Gastrocnemius medialis (tissue), 4 donors: Measurements from ENCODE around the gene PMAIP1.

ENCODE experiments used
- CTCF ChIP-seq, 5 experiments: fragments of 450-650 bp in 3 of 5; fragments of 200-600 bp in 2 of 5; sonication (generic) in 2 of 5; IDR thresholded peaks in 4 of 5; conservative IDR thresholded peaks in 1 of 5; 1 replicate in 4 of 5; 2 replicates in 1 of 5; pipeline ENCODE4 v1.5.1; 2016 to 2019; ENCODE audit warnings: antibody characterized with exemption in 5 of 5, mild to moderate bottlenecking in 3 of 5, moderate library complexity in 3 of 5
- POLR2A ChIP-seq, 2 donors: fragments of 450-650 bp; IDR thresholded peaks; one replicate each; pipeline ENCODE4 v1.6.1; 2017; ENCODE audit warnings: antibody characterized with exemption in 2 of 2, mild to moderate bottlenecking in 2 of 2, moderate library complexity in 2 of 2

GRCh38 chr18:59923539-59924196 lies 23.9 kb downstream of the PMAIP1 start:
- TF ChIP-seq CTCF (IDR thresholded peaks at IDR 0.05 in 4 of 5, conservative IDR thresholded peaks at IDR 0.05 in 1 of 5) (no peak), POLR2A (IDR thresholded peaks at IDR 0.05) (no peak)
